NCI-H2227 treated with DMSO at 0.1 percent for 48 hours (cell line): ENCODE data around the gene PPFIBP1.
"Not testable (repeated sequence)": the region's sequence is repeated elsewhere in the genome, so short reads cannot be mapped to it uniquely, and the experiment has no call there.

ENCODE experiments used
- DNase-seq: peaks from one replicate; lab custom pipeline; 2025; lab: John Stamatoyannopoulos, UW

The PPFIBP1 gene

GRCh38 chr12:27566626-27567025 lies 42.6 kb downstream of the PPFIBP1 start:
- no peak for DNase-seq

DNA sequence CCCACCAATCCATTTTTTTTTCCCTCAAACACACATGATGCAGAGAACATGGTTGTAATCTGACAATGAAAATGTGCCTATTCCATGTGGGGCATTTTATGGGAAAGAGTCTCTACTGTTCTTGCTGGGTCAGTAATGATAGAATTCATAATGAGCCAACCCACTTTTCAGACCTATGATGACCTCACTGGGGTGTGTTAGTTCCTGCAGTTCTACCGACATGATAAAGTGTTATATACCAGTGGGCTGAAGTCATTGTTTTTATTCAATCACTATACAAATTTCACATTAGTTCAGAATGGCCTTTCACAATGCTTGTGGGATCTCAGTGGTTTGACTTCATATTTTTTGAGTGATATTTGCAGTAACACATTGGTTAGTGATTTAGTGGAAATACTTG lies 47.5 kb downstream of the PPFIBP1 start:
- no peak for DNase-seq

- no peak for DNase-seq
These were observed 48.7 kb downstream of the PPFIBP1 start for GRCh38 chr12:27572486-27573255.

DNA sequence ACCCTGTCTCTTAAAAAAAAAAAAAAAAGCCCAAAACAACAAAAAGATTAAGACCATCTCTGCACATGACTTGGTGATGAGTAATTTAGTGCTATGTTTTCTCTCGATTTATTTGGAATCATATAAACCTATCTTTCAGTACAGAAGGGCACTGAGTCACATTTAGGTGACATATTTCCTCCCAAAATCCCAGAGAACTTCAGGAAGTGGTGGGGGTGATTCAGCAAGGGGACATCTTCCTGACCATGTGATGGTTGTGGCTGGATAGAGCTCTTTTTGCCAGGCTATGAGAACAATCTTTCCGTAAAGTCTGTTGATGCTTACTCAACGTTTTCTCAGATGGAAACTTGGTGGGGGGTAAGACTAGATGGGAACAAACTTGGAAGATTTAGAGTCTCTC lies 50.0 kb downstream of the PPFIBP1 start:
- DNase-seq: no peak

DNA sequence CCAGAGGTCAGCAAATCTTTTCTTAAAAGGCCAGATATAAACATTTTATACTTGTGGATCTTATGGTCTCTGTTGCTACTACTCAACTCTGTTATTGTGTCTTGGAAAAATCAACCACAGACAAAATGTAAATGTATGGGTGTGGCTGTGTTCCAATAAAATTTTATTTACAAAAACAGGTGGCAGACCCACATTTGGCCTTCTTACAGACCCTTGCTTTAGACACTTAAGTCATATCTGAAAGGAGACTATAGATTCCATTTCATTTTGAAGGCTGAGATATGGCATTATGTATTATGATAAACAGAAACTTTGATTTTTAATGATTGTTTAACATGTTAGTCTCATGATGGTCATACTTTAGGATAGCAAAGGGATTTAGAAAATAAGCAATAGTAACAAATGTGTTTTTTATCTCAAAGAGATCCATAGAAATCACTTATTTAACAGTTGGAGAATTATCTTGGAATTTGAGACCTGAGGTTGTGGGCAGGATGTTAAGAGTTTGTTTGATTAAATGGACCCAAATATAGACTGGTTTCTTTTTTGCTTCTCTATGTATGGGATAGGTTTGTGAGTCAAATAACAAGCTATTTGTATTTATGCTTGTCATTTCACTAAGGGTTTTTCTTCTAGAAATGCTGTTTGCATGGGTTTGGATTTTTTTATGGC lies 51.2 kb downstream of the PPFIBP1 start:
- DNase-seq: no peak

DNA sequence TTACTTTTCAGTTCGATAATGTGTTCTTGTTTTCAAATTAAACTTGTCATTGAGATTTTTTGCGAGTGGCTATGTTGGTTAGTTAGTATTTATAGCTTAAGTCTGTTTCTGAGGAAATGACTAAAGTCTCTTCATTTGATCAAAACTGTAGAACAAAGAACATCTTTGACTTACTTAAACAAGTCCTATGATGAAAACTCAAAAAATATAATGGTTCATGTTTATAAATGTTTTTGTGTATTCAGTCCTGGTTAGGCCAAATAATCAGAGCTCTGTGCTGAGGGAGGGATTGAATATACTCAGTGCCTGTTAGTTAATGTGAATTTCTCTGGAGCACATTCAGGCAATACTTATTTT lies 51.7 kb downstream of the PPFIBP1 start:
- no peak for DNase-seq

DNA sequence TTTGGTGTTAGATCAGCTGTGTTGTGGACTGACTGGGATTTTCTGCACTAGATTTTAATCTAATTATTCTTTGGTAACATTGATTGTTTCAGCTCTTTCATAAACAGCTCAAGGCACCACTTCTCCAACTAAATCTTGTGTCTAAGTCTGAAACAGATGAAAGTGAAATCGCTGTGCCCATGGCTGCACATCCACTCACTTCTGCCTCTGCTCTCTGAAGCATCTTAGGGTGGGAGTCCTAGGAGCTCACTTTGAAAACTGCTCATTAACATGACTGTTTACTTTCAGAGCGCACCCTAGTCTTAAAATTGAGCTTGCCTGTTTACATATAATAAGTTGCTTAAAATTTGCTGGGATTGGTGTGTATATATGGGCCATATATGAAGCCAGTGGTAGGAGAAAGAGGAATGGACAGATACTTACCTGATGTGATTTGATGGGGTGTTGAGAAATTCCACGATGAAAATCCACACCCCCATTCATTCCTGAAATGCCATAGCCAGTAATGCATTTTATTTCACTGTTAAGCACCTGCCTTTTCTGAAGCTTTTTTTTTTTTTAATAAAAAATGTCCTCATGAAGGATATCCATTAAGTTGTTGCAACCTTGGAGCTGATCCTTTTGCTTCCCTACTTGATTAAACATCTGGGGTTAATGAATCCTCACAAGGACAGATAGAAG lies 52.8 kb downstream of the PPFIBP1 start:
- no peak for DNase-seq

GRCh38 chr12:27577688-27578087 lies 53.7 kb downstream of the PPFIBP1 start:
- DNase-seq: no peak

- DNase-seq: no peak
These were observed 54.8 kb downstream of the PPFIBP1 start for GRCh38 chr12:27578689-27579372.

GRCh38 chr12:27580561-27581330 lies 56.7 kb downstream of the PPFIBP1 start:
- DNase-seq: no peak

- not testable (repeated sequence) for DNase-seq
These were observed 57.3 kb downstream of the PPFIBP1 start for GRCh38 chr12:27581331-27581671.

GRCh38 chr12:27581833-27582232 lies 57.8 kb downstream of the PPFIBP1 start:
- not testable (repeated sequence) for DNase-seq

GRCh38 chr12:27582445-27582844 lies 58.4 kb downstream of the PPFIBP1 start:
- DNase-seq: not testable (repeated sequence)

DNA sequence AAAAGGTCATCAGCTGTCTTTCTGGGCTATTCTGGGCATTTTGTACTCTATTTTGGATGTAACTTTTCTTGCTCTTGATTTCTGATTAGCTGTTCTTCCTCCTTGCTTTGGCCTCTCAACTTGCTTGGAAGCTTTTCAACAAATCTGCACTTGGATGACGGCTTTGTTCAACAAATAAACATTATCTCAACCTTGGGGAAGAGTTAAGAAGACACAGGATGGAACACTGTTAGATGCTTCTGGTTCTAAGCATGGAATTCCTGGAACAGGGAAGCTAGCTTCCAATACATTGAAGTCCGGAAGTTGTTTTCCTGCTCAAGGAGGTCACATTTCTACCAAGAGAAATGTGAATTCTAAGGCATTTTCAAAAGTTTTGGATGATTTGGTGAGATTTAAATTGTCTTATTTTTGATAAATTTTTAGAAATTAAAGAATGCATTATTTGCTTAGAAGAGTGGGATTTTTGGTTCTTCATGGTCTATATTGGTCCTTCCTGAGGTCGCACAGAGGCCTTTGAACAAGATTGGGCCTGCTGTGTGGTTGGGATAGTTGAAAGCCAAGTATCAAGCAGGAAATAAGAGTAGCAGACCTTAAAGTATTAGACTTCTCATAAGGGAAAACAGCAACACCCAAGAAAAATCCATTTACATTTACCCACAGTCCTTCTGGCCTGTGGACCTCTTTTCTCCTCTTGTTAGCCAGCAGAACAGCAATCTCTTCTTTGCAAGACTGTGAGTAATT lies 59.2 kb downstream of the PPFIBP1 start:
- DNase-seq: no peak

DNA sequence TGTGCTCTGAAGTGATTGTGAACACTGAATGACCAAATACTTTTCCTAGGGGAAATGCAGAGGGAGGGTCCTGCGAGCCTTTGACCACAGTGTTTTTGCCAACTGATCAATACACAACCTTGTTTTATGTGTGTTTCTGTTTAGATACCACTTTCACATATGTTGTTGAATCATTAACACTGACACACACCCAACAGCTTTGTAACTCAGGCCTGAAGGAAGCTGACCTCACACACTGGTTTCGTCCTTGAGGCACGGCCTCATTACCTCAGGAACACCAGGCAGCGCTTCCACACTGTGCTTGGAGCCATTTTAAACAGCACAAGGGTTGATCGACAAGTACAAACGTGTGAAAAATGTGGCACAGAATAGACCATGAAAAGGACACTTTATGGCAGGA lies 60.0 kb downstream of the PPFIBP1 start:
- DNase-seq: no peak

DNA sequence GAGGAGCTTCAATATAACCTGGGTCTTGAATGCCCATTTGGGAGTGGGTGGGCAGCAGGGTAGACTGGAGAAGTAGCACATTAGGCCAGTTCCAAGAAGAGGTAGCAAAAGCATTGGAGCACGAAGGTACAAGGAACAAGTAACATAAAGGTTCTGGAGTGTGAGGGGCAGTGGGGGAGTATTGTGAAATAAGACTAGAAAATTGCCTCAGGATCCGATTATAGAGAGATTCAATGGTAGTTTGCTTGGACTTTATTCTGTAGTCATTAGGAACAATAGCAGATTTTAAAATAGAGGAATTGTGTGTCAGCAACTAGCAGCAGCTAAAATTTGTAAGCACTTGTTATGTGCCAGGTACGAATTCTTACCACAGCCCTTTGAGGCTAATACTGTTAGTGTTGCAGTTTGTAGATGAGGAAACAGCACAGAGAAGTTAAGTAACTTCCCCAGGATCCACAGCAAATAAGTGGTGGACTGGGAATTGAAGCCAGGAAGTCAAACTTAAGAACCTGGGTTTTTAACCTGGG lies 61.8 kb downstream of the PPFIBP1 start:
- DNase-seq: no peak

- DNase-seq: not testable (repeated sequence)
These were observed 64.2 kb downstream of the PPFIBP1 start for GRCh38 chr12:27588075-27588730.

DNA sequence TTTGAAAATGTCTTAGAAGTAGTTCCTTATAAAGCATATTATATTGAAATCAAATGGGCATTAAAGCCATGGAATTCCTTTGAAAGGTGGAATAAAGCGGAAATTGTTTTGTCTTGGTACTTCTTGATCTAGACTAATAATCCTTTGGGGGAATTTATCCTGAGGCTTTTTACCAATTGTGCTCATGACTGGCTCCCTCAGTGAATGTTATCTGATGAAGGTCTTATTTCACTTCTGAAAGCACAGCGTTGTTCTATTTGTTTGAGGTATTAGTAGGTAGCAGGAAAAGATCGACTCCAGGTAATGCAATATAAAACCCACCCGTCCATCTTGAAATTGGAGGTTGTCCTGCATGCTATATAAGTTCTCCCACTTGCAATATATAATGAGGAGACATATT lies 64.8 kb downstream of the PPFIBP1 start:
- DNase-seq: no peak

DNA sequence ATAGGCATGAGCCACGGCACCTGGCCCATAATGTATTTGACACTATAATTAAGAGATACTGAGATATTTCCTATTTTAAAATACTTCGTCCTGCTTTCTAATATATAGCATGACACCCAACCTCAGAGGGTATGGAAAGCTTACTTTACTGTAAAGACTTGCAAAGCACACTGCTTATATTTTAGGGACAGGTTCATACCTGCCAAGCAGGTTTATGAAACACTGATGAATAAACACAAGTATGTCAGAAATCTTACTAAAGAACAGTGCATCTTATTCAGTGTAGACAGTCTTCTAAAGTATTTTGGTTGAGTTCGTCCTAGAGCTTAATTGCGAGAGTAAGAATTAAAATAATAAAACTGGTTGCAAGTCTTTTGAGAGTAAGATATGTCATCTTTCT lies 65.4 kb downstream of the PPFIBP1 start:
- no peak for DNase-seq

- DNase-seq: not testable (repeated sequence)
These were observed 67.7 kb downstream of the PPFIBP1 start for GRCh38 chr12:27591698-27592097.
